KMS-11 (cell line): ENCODE measurements around the gene ASPSCR1.

Source experiments
- H2AFZ ChIP-seq: fragments of 200-600 bp; sonication (generic); 2 replicates; pipeline ENCODE4 v1.6.1; 2016; ENCODE audit warnings: antibody characterized with exemption, mixed run types, low read depth
- H3K27ac ChIP-seq: fragments of 200-600 bp; sonication (generic); 2 replicates; pipeline ENCODE4 v1.6.1; 2016; ENCODE audit warnings: mild to moderate bottlenecking, mixed run types
- H3K27me3 ChIP-seq: fragments of 200-600 bp; sonication (generic); 2 replicates; pipeline ENCODE4 v1.6.1; 2017; ENCODE audit warnings: mild to moderate bottlenecking, low read depth, mixed run types, moderate library complexity; ENCODE audit not compliant: insufficient read depth
- H3K36me3 ChIP-seq: fragments of 200-600 bp; sonication (generic); 2 replicates; pipeline ENCODE4 v1.6.1; 2017; ENCODE audit warnings: mild to moderate bottlenecking, mixed run types; ENCODE audit not compliant: insufficient read depth
- H3K4me1 ChIP-seq: fragments of 200-600 bp; sonication (generic); 2 replicates; pipeline ENCODE4 v1.6.1; 2016; ENCODE audit warnings: mild to moderate bottlenecking, low read depth, mixed run types; ENCODE audit not compliant: poor library complexity, severe bottlenecking
- H3K4me2 ChIP-seq: fragments of 200-600 bp; sonication (generic); 2 replicates; pipeline ENCODE4 v1.7.0; 2016; ENCODE audit warnings: mild to moderate bottlenecking, mixed run types
- H3K4me3 ChIP-seq: fragments of 200-600 bp; sonication (generic); IDR thresholded peaks from 2 replicates; pipeline ENCODE4 v1.6.1; 2017; ENCODE audit warnings: low read depth, low read length, mixed read lengths; ENCODE audit not compliant: insufficient read depth
- H3K79me2 ChIP-seq: fragments of 200-600 bp; sonication (generic); 2 replicates; pipeline ENCODE4 v1.6.1; 2016; ENCODE audit warnings: low read depth, mixed run types; ENCODE audit not compliant: insufficient read depth
- H3K9ac ChIP-seq: fragments of 200-600 bp; sonication (generic); 2 replicates; pipeline ENCODE4 v1.6.1; 2016; ENCODE audit warnings: mild to moderate bottlenecking, mixed run types
- H4K20me1 ChIP-seq: fragments of 200-600 bp; sonication (generic); 2 replicates; pipeline ENCODE4 v1.6.1; 2016; ENCODE audit warnings: mild to moderate bottlenecking, mixed run types; ENCODE audit not compliant: insufficient read depth
- CTCF ChIP-seq: fragments of 200-600 bp; sonication (generic); conservative IDR thresholded peaks from 2 replicates; pipeline ENCODE4 v1.6.1; 2017; ENCODE audit warnings: low read depth, mild to moderate bottlenecking, antibody characterized with exemption, low read length, moderate library complexity, mixed read lengths

The ASPSCR1 gene

GRCh38 chr17:81977211-81977808, at the start of gene ASPSCR1:
TSS of gene ASPSCR1 (plus strand) at chr17:81977629. CDS start at chr17:81977647, 18 bp downstream.
- no peak for TF ChIP-seq CTCF
- H4K20me1 ChIP-seq: no peaks in the 10 kb centered on the region
- H3K4me1 ChIP-seq: peaks cover 47% of the 10 kb centered on the region
- H3K79me2 ChIP-seq: no peaks in the 10 kb centered on the region
- H3K4me3 ChIP-seq: no peak within 1 kb of the TSS
- H3K9ac ChIP-seq: peak within 1 kb of the TSS; percentile 95
- H2AFZ ChIP-seq: peak within 1 kb of the TSS; percentile 95
- H3K27me3 ChIP-seq: peaks cover 19% of the 10 kb centered on the region; the same call in 1 of the 2 replicates
- H3K27ac ChIP-seq: peak within 1 kb of the TSS; percentile 87
- no peaks in the 10 kb centered on the region for H3K36me3 ChIP-seq
- peak within 1 kb of the TSS; percentile 99 for H3K4me2 ChIP-seq

GRCh38 chr17:81927653-81928543, 49.5 kb upstream of the ASPSCR1 start, which contains the start of gene MAFG:
TSS of gene MAFG (minus strand) at chr17:81927735. CDS start at chr17:81923185, 4,550 bp downstream.
- peak; percentile 46 for TF ChIP-seq CTCF
- peak within 1 kb of the TSS; percentile 100 for H3K4me2 ChIP-seq
- H3K9ac ChIP-seq: peak within 1 kb of the TSS; percentile 85
- no peaks in the 10 kb centered on the region for H3K36me3 ChIP-seq
- peak within 1 kb of the TSS; percentile 95 for H3K27ac ChIP-seq
- no peaks in the 10 kb centered on the region for H3K27me3 ChIP-seq
- no peak within 1 kb of the TSS for H3K4me3 ChIP-seq
- peaks cover 38% of the 10 kb centered on the region for H3K4me1 ChIP-seq
- H4K20me1 ChIP-seq: no peaks in the 10 kb centered on the region
- peaks cover 43% of the 10 kb centered on the region for H3K79me2 ChIP-seq
- H2AFZ ChIP-seq: peak within 1 kb of the TSS; percentile 86

- Histone ChIP-seq H3K27ac (no peak overlapping the region), H2AFZ (peak overlapping the region; percentile 86)
Measured at GRCh38 chr17:81928544-81929252, 48.7 kb upstream of the ASPSCR1 start.

More at GRCh38 chr17:81928544-81929252, 48.7 kb upstream of the ASPSCR1 start:
- Histone ChIP-seq H3K9ac (peak overlapping the region; percentile 83), H3K4me2 (peak overlapping the region; percentile 98), H3K4me3 (no peak overlapping the region), H4K20me1 (no peaks in the 10 kb centered on the region), H3K36me3 (no peaks in the 10 kb centered on the region), H3K4me1 (peaks cover 37% of the 10 kb centered on the region), H3K27me3 (no peaks in the 10 kb centered on the region), H3K79me2 (peaks cover 35% of the 10 kb centered on the region)
- TF ChIP-seq CTCF: no peak
